Myometrial cell (primary cell): ENCODE measurements around the gene DEPP1. TPM values are rescaled to one million over a fixed set of nuclear protein-coding genes. Genes with fewer than 3 reads are reported as not detected.

ENCODE experiments used
- total RNA-seq: library from RNA; depleted of rRNA; stranded (reverse); fragments of >200 nt; gene quantifications from 2 replicates; pipeline ENCODE4 v1.2.3, GENCODE V29; 2015

Gene DEPP1, protein sequence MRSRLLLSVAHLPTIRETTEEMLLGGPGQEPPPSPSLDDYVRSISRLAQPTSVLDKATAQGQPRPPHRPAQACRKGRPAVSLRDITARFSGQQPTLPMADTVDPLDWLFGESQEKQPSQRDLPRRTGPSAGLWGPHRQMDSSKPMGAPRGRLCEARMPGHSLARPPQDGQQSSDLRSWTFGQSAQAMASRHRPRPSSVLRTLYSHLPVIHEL
- 9.7 and 14.4 TPM in 2 replicates for total RNA-seq

GRCh38 chr10:44978570-44979280, at the start of gene DEPP1:
DEPP1 (minus strand) TSS chr10:44978809; CDS start chr10:44978030, 779 bp downstream.

DNA sequence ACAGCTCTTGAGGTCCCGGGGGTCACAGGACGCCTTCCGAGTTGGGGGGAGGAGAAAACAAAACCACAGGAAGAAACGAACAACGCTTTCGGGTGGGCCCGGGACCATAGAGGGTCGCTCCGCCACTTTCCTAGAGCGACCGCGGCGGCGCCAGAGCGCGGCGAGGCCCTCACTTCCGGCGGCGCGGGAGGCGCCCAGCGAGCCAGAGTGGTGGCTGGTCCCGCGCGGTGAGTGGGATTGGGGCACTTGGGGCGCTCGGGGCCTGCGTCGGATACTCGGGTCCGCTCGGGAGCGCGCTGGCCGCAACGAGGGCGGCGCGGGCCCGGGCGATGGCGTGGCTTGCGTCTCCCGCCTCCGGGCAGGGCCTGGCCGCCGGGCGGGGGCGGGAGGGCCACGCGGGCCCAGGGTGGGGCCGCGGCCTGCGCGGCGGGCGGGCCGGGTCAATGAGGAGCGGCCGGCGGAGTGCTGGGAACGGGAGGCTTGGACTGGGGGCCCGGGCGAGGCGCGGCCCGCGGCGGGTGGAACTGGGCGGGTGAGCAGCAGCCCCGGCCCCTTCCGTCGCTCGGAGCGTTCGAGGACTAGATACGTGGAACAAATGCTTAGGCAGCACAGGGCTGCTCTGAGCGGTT, 22.3 kb upstream of the DEPP1 start, which contains the start of gene ZNF22:
TSS of gene ZNF22 (plus strand) at position 172 of the 629 bp plus-strand sequence. CDS start 2,446 bp downstream, outside the sequence.

GRCh38 chr10:44959247-44960087, 19.1 kb downstream of the DEPP1 start, which contains the start of gene RASSF4:
RASSF4 (plus strand) TSS chr10:44959802; CDS start chr10:44970203, 10,401 bp downstream.

Other genes with a start within 250 kb of the DEPP1 start
- not detected in 2 replicates for gene TMEM72, start 67.5 kb downstream of the DEPP1 start, total RNA-seq
- 6.6 and 7.8 TPM in 2 replicates for gene RASSF4, start 19.0 kb downstream of the DEPP1 start, total RNA-seq
- 13.5 and 14.0 TPM in 2 replicates for gene ZNF22, start 22.1 kb upstream of the DEPP1 start, total RNA-seq